HepG2 (cell line): ENCODE results near the gene AP1G1. TPM values are rescaled to one million over a fixed set of nuclear protein-coding genes. Genes with fewer than 3 reads are reported as not detected.

Experiments
- ATAD3A ChIP-seq: sonication (generic); formaldehyde crosslinking; IDR thresholded peaks from 2 replicates; pipeline ENCODE4 v1.4.0; 2020; ENCODE audit warnings: missing genetic modification reagents
- ATM ChIP-seq: fragments of 450-650 bp; IDR thresholded peaks from 2 replicates; pipeline ENCODE4 v1.7.1; 2017; ENCODE audit warnings: mild to moderate bottlenecking, borderline replicate concordance
- DRAP1 ChIP-seq: IDR thresholded peaks from 2 replicates; pipeline ENCODE4 v1.6.1; 2016; ENCODE audit warnings: missing genetic modification reagents, missing compliant biosample characterization
- EEA1 ChIP-seq: sonication (generic); formaldehyde crosslinking; IDR thresholded peaks from 2 replicates; pipeline ENCODE4 v1.5.1; 2020; ENCODE audit warnings: mild to moderate bottlenecking, missing genetic modification reagents, borderline replicate concordance
- HNRNPLL ChIP-seq: fragments of 200-400 bp; formaldehyde crosslinking; IDR thresholded peaks from 2 replicates; pipeline ENCODE4 v1.6.1; 2017; ENCODE audit warnings: mild to moderate bottlenecking, low read depth, low read length; ENCODE audit not compliant: poor library complexity, severe bottlenecking
- MEIS2 ChIP-seq: sonication (generic); formaldehyde crosslinking; IDR thresholded peaks from 2 replicates; pipeline ENCODE4 v1.9.0; 2021; ENCODE audit warnings: mild to moderate bottlenecking, missing genetic modification reagents
- NCOA1 ChIP-seq: sonication (generic); formaldehyde crosslinking; IDR thresholded peaks from 2 replicates; pipeline ENCODE4 v1.9.0; 2021; ENCODE audit warnings: missing genetic modification reagents
- POLR2G ChIP-seq: fragments of 200-400 bp; formaldehyde crosslinking; IDR thresholded peaks from 2 replicates; pipeline ENCODE4 v1.6.1; 2018; ENCODE audit warnings: mild to moderate bottlenecking, low read depth, low read length, moderate library complexity
- PPARG ChIP-seq: conservative IDR thresholded peaks from 2 replicates; pipeline ENCODE4 v1.6.1; 2016; ENCODE audit warnings: missing biosample characterization, missing genetic modification reagents
- PRDM15 ChIP-seq: sonication (generic); formaldehyde crosslinking; IDR thresholded peaks from 2 replicates; pipeline ENCODE4 v1.4.0; 2020; ENCODE audit warnings: missing genetic modification reagents
- REST ChIP-seq, 2 experiments: IDR thresholded peaks; 2 replicates each; pipeline ENCODE4 v1.6.1; 2011 to 2012; ENCODE audit warnings: low read length in 2 of 2, borderline replicate concordance in 1 of 2, low read depth in 1 of 2, mild to moderate bottlenecking in 1 of 2, moderate library complexity in 1 of 2
- SMC3 ChIP-seq: IDR thresholded peaks from 2 replicates; pipeline ENCODE4 v1.6.1; 2011; ENCODE audit warnings: low read length, improper control_type of control experiment
- SOX6 ChIP-seq, 2 experiments: fragments of 450-650 bp in 1 of 2; sonication (generic) in 1 of 2; formaldehyde crosslinking in 1 of 2; IDR thresholded peaks; 2 replicates each; pipeline versions ENCODE4 v1.4.0 to v1.6.1; 2017 to 2020; ENCODE audit warnings: antibody characterized with exemption in 1 of 2, mild to moderate bottlenecking in 1 of 2, missing genetic modification reagents in 1 of 2
- ZNF430 ChIP-seq: sonication (generic); formaldehyde crosslinking; IDR thresholded peaks from 2 replicates; pipeline ENCODE4 v1.9.0; 2021; ENCODE audit warnings: mild to moderate bottlenecking, missing genetic modification reagents
- ZNF460 ChIP-seq: sonication (generic); formaldehyde crosslinking; IDR thresholded peaks from 2 replicates; pipeline ENCODE4 v1.5.1; 2020; ENCODE audit warnings: missing genetic modification reagents, mild to moderate bottlenecking, borderline replicate concordance
- ZNF513 ChIP-seq: sonication (generic); formaldehyde crosslinking; conservative IDR thresholded peaks from 2 replicates; pipeline ENCODE4 v1.5.0; 2020; ENCODE audit warnings: missing genetic modification reagents
- ZNF546 ChIP-seq: sonication (generic); formaldehyde crosslinking; conservative IDR thresholded peaks from 2 replicates; pipeline ENCODE4 v1.8.1; 2023; ENCODE audit warnings: mild to moderate bottlenecking, missing genetic modification reagents
- ZNF589 ChIP-seq: sonication (generic); formaldehyde crosslinking; conservative IDR thresholded peaks from 2 replicates; pipeline ENCODE4 v1.8.0; 2022; ENCODE audit warnings: mild to moderate bottlenecking, moderate library complexity, missing genetic modification reagents
- polyA plus RNA-seq, 8 experiments: library from polyadenylated mRNA; depleted of rRNA in 3 of 8; stranded (reverse) in 7 of 8; unstranded in 1 of 8; fragments of >200 nt; fragmentation: Illumina TruSeq in 4 of 8; extraction: Trizol in 4 of 8; gene quantifications; 2 replicates each; pipeline versions ENCODE4 v1.2.1 to v1.2.3, GENCODE V29; 2011 to 2016; ENCODE audit warnings: low read depth in 4 of 8, missing spikeins in 1 of 8, mixed read lengths in 1 of 8; ENCODE audit not compliant: insufficient read depth in 1 of 8
- total RNA-seq, 5 experiments: library from RNA; depleted of rRNA; stranded (reverse); fragments of >200 nt; fragmentation: Illumina TruSeq; extraction: Trizol; gene quantifications; 2 replicates each; pipeline ENCODE4 v1.2.3, GENCODE V29; 2016; ENCODE audit warnings: low read depth in 1 of 5

The AP1G1 gene
- total and polyA plus RNA-seq, 2 of the 13 experiments (the other 11 are each of a cell fraction or from before 2014, with no cell fraction given), result 62.2 to 66.2 TPM

- TF ChIP-seq REST (IDR thresholded peaks at IDR 0.05; ENCODE audit: borderline replicate concordance in 1 of 2, low read depth in 1 of 2, low read length in 2 of 2), result peak in 1 of 2 experiments; percentile 32; a peak in 1 of 4 replicates
- TF ChIP-seq ZNF546 (CRISPR knock-in tag), result 0 out of 2 replicates have a peak, but pooled peaks have one; percentile 5
- TF ChIP-seq NCOA1 (CRISPR knock-in tag), result no peak; the same call in 1 of the 2 replicates
- TF ChIP-seq ZNF589 (CRISPR knock-in tag), result no peak; the same call in 1 of the 2 replicates
- TF ChIP-seq PRDM15, result peak; percentile 66
- TF ChIP-seq ZNF430 (CRISPR knock-in tag), result peak; percentile 10; the same call in 1 of the 2 replicates
- peak; percentile 97 for TF ChIP-seq POLR2G
- peak; percentile 78 for TF ChIP-seq DRAP1
- TF ChIP-seq ZNF513, result peak; percentile 93
- TF ChIP-seq PPARG, result peak; percentile 52
- no peak for TF ChIP-seq ATAD3A
- no peak for TF ChIP-seq ATM
- TF ChIP-seq EEA1, result peak; percentile 92
- TF ChIP-seq SOX6 (IDR thresholded peaks at IDR 0.05), result no peak
- TF ChIP-seq SOX6 (CRISPR knock-in tag; IDR thresholded peaks at IDR 0.05), result peak; percentile 36; the same call in 1 of the 2 replicates
- TF ChIP-seq HNRNPLL, result peak; percentile 48
- no peak; the same call in 1 of the 2 replicates for TF ChIP-seq ZNF460 (CRISPR knock-in tag)
- peak; percentile 86; the same call in 1 of the 2 replicates for TF ChIP-seq MEIS2 (CRISPR knock-in tag)
- TF ChIP-seq SMC3, result no peak
These were observed 37.2 kb upstream of the AP1G1 start, which contains the start of gene ATXN1L (continued) for GRCh38 chr16:71845639-71846430.
